Gastrocnemius medialis (tissue), 4 donors: ENCODE results near the gene MCOLN1. TPM values are rescaled to one million over a fixed set of nuclear protein-coding genes. Genes with fewer than 3 reads are reported as not detected.

Source experiments
- ATAC-seq, 2 donors: fragments of 150-250 bp; one replicate each; pipeline ENCODE4 v1.9.1; 2016
- DNase-seq, 2 donors: peaks; one replicate each; pipeline ENCODE4 v3.0.0-alpha.2; 2019
- H3K27ac ChIP-seq, 4 donors: fragments of 200-600 bp; sonication (generic); 1 replicate in 1 of 4; 2 replicates in 3 of 4; pipeline ENCODE4 v1.5.1; 2016 to 2018; ENCODE audit warnings: mild to moderate bottlenecking in 2 of 4, moderate library complexity in 1 of 4
- H3K27me3 ChIP-seq, 3 donors: fragments of 200-600 bp; sonication (generic) in 2 of 3; 1 replicate in 1 of 3; 2 replicates in 2 of 3; pipeline versions ENCODE4 v1.5.1 to v1.6.0; 2016 to 2019; ENCODE audit warnings: mild to moderate bottlenecking in 1 of 3, moderate library complexity in 1 of 3
- H3K36me3 ChIP-seq, 2 donors: fragments of 200-600 bp; sonication (generic) in 1 of 2; one replicate each; pipeline ENCODE4 v1.5.1; 2017 to 2018
- H3K4me1 ChIP-seq, 2 donors: fragments of 200-600 bp; sonication (generic) in 1 of 2; one replicate each; pipeline ENCODE4 v1.5.1; 2016 to 2017; ENCODE audit warnings: mild to moderate bottlenecking in 2 of 2
- H3K4me3 ChIP-seq, 4 donors: fragments of 200-600 bp; sonication (generic) in 3 of 4; 1 replicate in 1 of 4; 2 replicates in 3 of 4; pipeline ENCODE4 v1.5.1; 2016 to 2019; ENCODE audit warnings: mild to moderate bottlenecking in 2 of 4
- H3K9me3 ChIP-seq, 3 donors: fragments of 200-600 bp; sonication (generic) in 2 of 3; 1 replicate in 1 of 3; 2 replicates in 2 of 3; pipeline ENCODE4 v1.5.1; 2016 to 2019
- POLR2A ChIP-seq, 2 donors: fragments of 450-650 bp; IDR thresholded peaks; one replicate each; pipeline ENCODE4 v1.6.1; 2017; ENCODE audit warnings: antibody characterized with exemption in 2 of 2, mild to moderate bottlenecking in 2 of 2, moderate library complexity in 2 of 2
- in situ Hi-C, 4 donors: fragments of 200-750 bp; cut with MboI; loops; one replicate each; pipeline versions ENCODE4 v1.15.0 to v1.8.0; 2017; ENCODE audit warnings: low sequenced_read_pairs in 4 of 4
- intact Hi-C: fragments of 100-400 bp; cut with DNase I; formaldehyde crosslinking; loops from one replicate; pipeline ENCODE4 v1.15.1; 2023; ENCODE audit warnings: low total_unique reads
- total RNA-seq, 4 donors: library from RNA; depleted of rRNA; stranded (reverse); fragments of >200 nt; gene quantifications; one replicate each; pipeline versions ENCODE4 v1.1.0 to v1.2.3, GENCODE V29; 2016
- TF ChIP-seq, protein P1 (sequence below), 5 experiments: fragments of 450-650 bp in 3 of 5; fragments of 200-600 bp in 2 of 5; sonication (generic) in 2 of 5; IDR thresholded peaks in 4 of 5; conservative IDR thresholded peaks in 1 of 5; 1 replicate in 4 of 5; 2 replicates in 1 of 5; pipeline ENCODE4 v1.5.1; 2016 to 2019; ENCODE audit warnings: antibody characterized with exemption in 5 of 5, mild to moderate bottlenecking in 3 of 5, moderate library complexity in 3 of 5

The MCOLN1 gene
- total RNA-seq, 4 donors from 2014 or later = 9.2 to 13.6 (median 11.5) TPM

DNA sequence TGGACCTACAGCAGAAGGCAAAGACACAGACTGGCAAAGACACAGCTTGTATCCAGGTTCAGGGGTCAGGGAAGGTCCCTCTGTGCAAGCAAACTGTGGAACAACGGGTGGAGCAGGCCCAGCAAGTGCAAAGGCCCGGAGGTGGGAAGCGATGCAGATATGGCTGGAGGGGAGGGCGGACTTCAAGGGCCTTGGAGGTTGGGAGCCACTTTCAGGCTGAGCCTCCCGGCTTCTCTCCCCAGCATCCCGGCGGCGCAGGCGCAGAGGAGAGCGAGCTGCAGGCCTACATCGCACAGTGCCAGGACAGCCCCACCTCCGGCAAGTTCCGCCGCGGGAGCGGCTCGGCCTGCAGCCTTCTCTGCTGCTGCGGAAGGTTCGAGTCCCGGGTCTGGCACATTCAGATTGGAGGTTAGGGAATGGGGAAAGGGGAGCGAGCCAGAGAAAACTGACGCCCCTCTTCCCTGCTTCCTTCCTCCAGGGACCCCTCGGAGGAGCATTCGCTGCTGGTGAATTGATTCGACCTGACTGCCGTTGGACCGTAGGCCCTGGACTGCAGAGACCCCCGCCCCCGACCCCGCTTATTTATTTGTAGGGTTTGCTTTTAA is 11.0 kb downstream of the MCOLN1 start:
- Histone ChIP-seq H3K36me3 (peaks cover 0 to 37% of the 10 kb centered on the region in 2 donors), H3K4me1 (peaks cover 15 to 23% of the 10 kb centered on the region in 2 donors), H3K9me3 (no peaks in the 10 kb centered on the region), H3K27me3 (no peaks in the 10 kb centered on the region), H3K27ac (peak overlapping the region; percentile 86 to 90 (median 88)), H3K4me3 (peak overlapping the region; percentile 88 to 92 (median 90))
- peak in 1 of 2 donors; percentile 55 for DNase-seq
- TF ChIP-seq, protein P1, sequence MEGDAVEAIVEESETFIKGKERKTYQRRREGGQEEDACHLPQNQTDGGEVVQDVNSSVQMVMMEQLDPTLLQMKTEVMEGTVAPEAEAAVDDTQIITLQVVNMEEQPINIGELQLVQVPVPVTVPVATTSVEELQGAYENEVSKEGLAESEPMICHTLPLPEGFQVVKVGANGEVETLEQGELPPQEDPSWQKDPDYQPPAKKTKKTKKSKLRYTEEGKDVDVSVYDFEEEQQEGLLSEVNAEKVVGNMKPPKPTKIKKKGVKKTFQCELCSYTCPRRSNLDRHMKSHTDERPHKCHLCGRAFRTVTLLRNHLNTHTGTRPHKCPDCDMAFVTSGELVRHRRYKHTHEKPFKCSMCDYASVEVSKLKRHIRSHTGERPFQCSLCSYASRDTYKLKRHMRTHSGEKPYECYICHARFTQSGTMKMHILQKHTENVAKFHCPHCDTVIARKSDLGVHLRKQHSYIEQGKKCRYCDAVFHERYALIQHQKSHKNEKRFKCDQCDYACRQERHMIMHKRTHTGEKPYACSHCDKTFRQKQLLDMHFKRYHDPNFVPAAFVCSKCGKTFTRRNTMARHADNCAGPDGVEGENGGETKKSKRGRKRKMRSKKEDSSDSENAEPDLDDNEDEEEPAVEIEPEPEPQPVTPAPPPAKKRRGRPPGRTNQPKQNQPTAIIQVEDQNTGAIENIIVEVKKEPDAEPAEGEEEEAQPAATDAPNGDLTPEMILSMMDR (IDR thresholded peaks at IDR 0.05 in 4 of 5, conservative IDR thresholded peaks at IDR 0.05 in 1 of 5) = no peak
- no peak for TF ChIP-seq POLR2A (IDR thresholded peaks at IDR 0.05)
- intact Hi-C loops = no loop called here
- in situ Hi-C loops = loop anchor here in 1 of 4 donors (25.0 kb wide), 1 partner anchor 146 kb away; no protein-coding TSS in a partner anchor
- no peak for ATAC-seq

DNA sequence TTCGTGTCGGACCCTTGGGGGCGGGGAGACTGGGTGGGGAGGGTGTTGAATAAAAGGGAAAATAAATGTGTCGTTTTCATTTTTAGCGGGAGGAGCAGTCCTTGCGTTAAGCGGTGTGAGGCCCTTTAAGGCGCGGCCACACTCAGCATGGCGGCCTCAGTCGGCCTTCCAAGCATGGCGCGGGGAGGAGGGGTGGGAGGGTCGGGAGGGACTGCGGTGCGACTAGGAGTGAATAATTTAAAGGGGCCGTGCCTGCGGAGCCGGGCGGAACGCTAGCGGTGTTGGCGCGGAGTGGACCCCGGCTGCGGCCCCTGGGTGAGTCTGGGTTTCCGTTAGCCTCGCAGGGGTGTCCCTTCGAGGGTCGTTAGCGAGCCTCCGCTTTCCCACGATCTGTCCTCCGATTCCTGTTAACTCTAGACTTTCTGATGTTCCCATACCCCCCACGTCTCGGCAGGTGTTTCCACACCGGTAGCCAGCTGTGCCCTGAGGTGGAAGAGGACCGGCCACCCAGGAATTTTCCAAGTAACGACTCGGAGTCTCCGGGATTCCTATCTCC is 11.6 kb downstream of the MCOLN1 start:
- H3K4me3 ChIP-seq = peak overlapping the region; percentile 88 to 92 (median 90)
- DNase-seq = peak; percentile 78 to 85
- peaks cover 15 to 23% of the 10 kb centered on the region in 2 donors for H3K4me1 ChIP-seq
- peak; percentile 76 to 83 for TF ChIP-seq POLR2A (IDR thresholded peaks at IDR 0.05)
- TF ChIP-seq, protein P1 (IDR thresholded peaks at IDR 0.05 in 4 of 5, conservative IDR thresholded peaks at IDR 0.05 in 1 of 5) = no peak
- peak; percentile 84 to 85 for ATAC-seq
- peaks cover 0 to 37% of the 10 kb centered on the region in 2 donors for H3K36me3 ChIP-seq
- no peaks in the 10 kb centered on the region for H3K27me3 ChIP-seq
- no peaks in the 10 kb centered on the region for H3K9me3 ChIP-seq
- peak overlapping the region; percentile 86 to 90 (median 88) for H3K27ac ChIP-seq
- in situ Hi-C loops = loop anchor here in 1 of 4 donors (25.0 kb wide), 1 partner anchor 147 kb away; no protein-coding TSS in a partner anchor
- intact Hi-C loops = loop anchor here (1.0 to 2.0 kb wide), 5 partner anchors 12 to 795 kb away; partner anchors contain the start of genes MCOLN1, PET100, TRIP10 and XAB2

DNA sequence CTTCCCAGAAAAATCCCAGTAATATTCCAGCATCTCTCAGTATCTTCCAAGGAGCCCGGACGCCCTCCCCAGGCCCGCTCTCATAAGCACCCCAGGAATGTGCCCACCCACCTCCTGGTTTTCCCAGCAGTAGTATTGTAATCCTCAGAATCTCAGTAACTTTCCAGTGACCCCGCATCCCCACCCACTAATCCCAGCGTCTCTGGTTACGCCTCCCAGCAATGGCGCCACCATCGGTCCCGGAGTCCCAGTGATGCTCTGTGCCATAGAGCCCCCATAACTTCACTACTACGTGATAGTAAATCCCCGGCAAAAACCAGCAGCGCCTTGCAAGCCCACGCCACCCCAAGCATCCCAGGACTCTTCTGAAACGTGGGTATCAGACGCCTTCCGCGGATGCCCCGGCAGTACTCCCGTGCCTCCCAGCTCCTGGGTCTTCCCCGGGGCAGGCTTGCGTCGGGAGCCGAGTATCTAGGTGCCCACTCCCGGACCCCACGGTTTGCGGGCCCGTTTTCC is 12.2 kb downstream of the MCOLN1 start:
- H3K27me3 ChIP-seq = no peaks in the 10 kb centered on the region
- peak overlapping the region; percentile 86 to 90 (median 88) for H3K27ac ChIP-seq

More for the DNA sequence above, 12.2 kb downstream of the MCOLN1 start:
- ATAC-seq (peak; percentile 34 to 53), DNase-seq (no peak)
- Histone ChIP-seq H3K4me3 (peak overlapping the region; percentile 88 to 92 (median 90)), H3K9me3 (no peaks in the 10 kb centered on the region), H3K4me1 (peaks cover 15 to 23% of the 10 kb centered on the region in 2 donors), H3K36me3 (peaks cover 0 to 32% of the 10 kb centered on the region in 2 donors)
- no peak for TF ChIP-seq POLR2A (IDR thresholded peaks at IDR 0.05)
- TF ChIP-seq, protein P1 (IDR thresholded peaks at IDR 0.05 in 4 of 5, conservative IDR thresholded peaks at IDR 0.05 in 1 of 5) = no peak
- intact Hi-C loops (loop anchor here (1.0 to 2.0 kb wide), 6 partner anchors 12 to 795 kb away; partner anchors contain the start of genes MCOLN1, PET100, TRIP10 and XAB2), in situ Hi-C loops (loop anchor here in 1 of 4 donors (25.0 kb wide), 1 partner anchor 147 kb away; no protein-coding TSS in a partner anchor)
